NCI-H128 (cell line): ENCODE measurements around the gene INPP4B.
"Not testable (repeated sequence)": the region's sequence is repeated elsewhere in the genome, so short reads cannot be mapped to it uniquely, and the experiment has no call there.

Source experiments
- DNase-seq: peaks from one replicate; lab custom pipeline; 2025; ENCODE audit not compliant: unreplicated experiment; lab: John Stamatoyannopoulos, UW

The INPP4B gene

GRCh38 chr4:142549726-142550463 lies 296.2 kb downstream of the INPP4B start:
- peak; percentile 59 for DNase-seq

- no peak for DNase-seq
Measured at GRCh38 chr4:142549248-142549647, 296.9 kb downstream of the INPP4B start.

- no peak for DNase-seq
Measured at GRCh38 chr4:142548491-142548890, 297.6 kb downstream of the INPP4B start.

- no peak for DNase-seq
Measured at GRCh38 chr4:142547974-142548373, 298.1 kb downstream of the INPP4B start.

GRCh38 chr4:142544594-142544993 lies 301.5 kb downstream of the INPP4B start:
- no peak for DNase-seq

- no peak for DNase-seq
Measured at GRCh38 chr4:142544039-142544438, 302.1 kb downstream of the INPP4B start.

- DNase-seq: no peak
Measured at GRCh38 chr4:142540483-142540804, 305.7 kb downstream of the INPP4B start.

GRCh38 chr4:142539796-142540482 lies 306.2 kb downstream of the INPP4B start:
- no peak for DNase-seq

GRCh38 chr4:142535009-142535408 lies 311.1 kb downstream of the INPP4B start:
- no peak for DNase-seq

GRCh38 chr4:142532054-142532453 lies 314.0 kb downstream of the INPP4B start:
- DNase-seq: no peak

- DNase-seq: no peak
Measured at GRCh38 chr4:142530728-142531127, 315.4 kb downstream of the INPP4B start.

- DNase-seq: no peak
Measured at GRCh38 chr4:142528433-142528832, 317.7 kb downstream of the INPP4B start.

- DNase-seq: no peak
Measured at GRCh38 chr4:142523111-142523510, 323.0 kb downstream of the INPP4B start.

GRCh38 chr4:142519342-142519741 lies 326.8 kb downstream of the INPP4B start:
- no peak for DNase-seq

- DNase-seq: no peak
Measured at GRCh38 chr4:142516686-142517526, 329.2 kb downstream of the INPP4B start.

- no peak for DNase-seq
Measured at GRCh38 chr4:142512161-142512560, 333.9 kb downstream of the INPP4B start.

- DNase-seq: no peak
Measured at GRCh38 chr4:142509881-142510280, 336.2 kb downstream of the INPP4B start.

GRCh38 chr4:142509381-142509780 lies 336.7 kb downstream of the INPP4B start:
- not testable (repeated sequence) for DNase-seq

- no peak for DNase-seq
Measured at GRCh38 chr4:142500966-142501365, 345.1 kb downstream of the INPP4B start.

- no peak for DNase-seq
Measured at GRCh38 chr4:142497606-142498005, 348.5 kb downstream of the INPP4B start.

- no peak for DNase-seq
Measured at GRCh38 chr4:142493255-142494110, 352.6 kb downstream of the INPP4B start.
